Fibroblast of skin of right biceps (primary cell): Measurements from ENCODE around the gene RBBP8NL.
"Not testable (repeated sequence)": the region's sequence is repeated elsewhere in the genome, so short reads cannot be mapped to it uniquely, and the experiment has no call there.

Experiments used
- DNase-seq: peaks from one replicate; pipeline ENCODE4 v3.0.0-alpha.2; 2013

RBBP8NL gene

GRCh38 chr20:62390317-62391164, 36.8 kb downstream of the RBBP8NL start:
- DNase-seq: no peak

- no peak for DNase-seq
Measured at GRCh38 chr20:62389601-62390087, 37.7 kb downstream of the RBBP8NL start.

- DNase-seq: no peak
Measured at GRCh38 chr20:62388839-62389600, 38.3 kb downstream of the RBBP8NL start.

DNA sequence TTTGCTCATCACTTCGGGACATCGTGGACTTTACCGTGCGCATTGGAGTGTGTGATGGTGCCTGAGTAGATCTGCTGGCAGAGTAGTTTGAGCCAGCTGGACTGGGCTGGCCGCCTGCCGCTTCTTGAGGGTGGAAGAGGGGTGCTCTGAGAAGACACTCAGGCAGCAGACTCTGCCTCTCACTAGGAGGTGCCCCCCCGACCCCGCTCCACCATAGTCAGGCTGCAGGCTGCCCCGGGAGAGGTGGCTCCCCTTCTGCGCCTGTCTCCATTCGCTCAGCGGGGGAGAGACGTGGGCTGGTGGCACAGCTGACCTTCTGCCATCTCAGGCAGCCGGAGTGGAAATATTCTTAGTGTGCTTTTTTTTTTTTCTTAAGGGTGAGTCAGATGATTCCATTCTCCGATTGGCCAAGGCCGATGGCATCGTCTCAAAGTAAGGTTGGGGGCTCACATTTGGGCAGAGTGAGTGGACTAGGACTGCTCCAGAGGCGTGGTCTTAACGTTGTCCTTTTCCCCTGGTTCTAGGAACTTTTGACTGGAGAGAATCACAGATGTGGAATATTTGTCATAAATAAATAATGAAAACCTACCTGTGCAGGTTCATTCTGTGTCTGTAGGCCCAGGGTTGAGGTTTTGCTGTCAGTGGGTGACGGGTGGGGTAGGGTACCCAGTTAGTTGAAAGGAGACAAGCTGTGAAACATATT, 39.3 kb downstream of the RBBP8NL start:
- no peak for DNase-seq

DNA sequence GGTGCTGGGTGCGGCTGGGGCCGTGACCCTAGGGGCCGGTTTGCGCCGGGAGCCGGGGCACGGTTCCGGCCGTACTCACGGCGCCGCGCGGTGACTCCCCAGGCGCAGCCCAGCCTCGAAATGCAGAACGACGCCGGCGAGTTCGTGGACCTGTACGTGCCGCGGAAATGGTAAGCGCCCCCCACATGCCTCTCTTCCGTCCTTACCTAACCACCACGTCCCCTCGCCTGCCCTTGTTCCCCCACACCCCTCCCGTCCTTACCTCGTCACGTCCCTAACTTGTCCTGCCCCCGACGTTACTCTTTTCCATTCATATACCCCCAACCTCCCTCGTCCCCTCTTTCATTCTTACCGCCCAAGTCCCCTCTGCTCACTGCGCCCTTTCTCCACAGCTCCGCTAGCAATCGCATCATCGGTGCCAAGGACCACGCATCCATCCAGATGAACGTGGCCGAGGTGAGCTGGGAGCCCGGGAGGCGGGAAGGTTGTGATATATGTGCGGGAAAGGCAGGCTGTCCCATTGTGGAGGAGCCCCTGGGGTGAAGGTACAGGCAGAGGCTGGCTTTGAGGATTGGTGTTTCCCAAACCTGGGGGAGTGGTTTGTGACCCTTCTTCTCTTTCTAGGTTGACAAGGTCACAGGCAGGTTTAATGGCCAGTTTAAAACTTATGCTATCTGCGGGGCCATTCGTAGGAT, 40.0 kb downstream of the RBBP8NL start:
- DNase-seq: no peak

DNA sequence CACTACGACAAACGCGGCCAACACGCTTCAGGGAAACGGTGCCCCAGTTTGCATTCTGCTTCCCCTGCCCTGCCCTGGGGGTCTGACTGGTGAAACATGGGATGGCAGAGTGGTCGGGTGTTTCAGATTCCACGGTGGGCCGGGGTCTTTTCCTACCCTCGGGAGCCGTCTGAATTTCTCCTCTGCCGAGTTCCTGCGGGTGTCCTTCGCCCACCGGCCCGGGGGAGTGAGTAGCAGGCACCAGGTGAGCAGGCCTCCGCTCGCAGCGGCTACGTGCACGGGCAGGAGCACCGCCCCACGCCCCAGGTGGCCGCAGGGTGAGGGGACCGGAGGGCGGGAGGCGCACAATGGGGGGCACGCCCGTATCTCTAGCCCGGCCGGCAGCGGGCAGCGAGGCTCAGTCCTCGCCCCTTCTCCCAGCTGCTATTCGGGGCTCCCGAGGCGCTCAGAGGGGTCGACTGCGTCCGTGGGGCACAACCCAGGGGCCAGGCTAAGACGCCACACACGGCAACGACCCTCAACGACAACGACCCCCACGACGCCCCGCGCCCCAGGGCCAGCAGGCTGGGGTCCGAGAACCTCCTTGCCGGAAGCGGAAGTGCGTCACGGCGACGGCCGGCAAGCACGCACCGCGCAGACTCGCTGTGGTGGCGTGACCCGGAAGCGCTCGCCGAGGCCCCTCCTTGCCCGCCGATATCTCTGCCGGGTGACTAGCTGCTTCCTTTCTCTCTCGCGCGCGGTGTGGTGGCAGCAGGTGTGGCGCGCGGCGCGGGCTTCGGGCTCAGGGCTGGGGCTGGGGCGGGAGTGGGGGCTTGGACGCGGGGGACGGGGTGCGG, 40.7 kb downstream of the RBBP8NL start, which contains the start of gene RPS21:
Gene RPS21, plus strand, starts transcription at position 721 of the 836 bp plus-strand sequence. CDS start 236 bp downstream, outside the sequence.
- DNase-seq: peak; percentile 90

DNA sequence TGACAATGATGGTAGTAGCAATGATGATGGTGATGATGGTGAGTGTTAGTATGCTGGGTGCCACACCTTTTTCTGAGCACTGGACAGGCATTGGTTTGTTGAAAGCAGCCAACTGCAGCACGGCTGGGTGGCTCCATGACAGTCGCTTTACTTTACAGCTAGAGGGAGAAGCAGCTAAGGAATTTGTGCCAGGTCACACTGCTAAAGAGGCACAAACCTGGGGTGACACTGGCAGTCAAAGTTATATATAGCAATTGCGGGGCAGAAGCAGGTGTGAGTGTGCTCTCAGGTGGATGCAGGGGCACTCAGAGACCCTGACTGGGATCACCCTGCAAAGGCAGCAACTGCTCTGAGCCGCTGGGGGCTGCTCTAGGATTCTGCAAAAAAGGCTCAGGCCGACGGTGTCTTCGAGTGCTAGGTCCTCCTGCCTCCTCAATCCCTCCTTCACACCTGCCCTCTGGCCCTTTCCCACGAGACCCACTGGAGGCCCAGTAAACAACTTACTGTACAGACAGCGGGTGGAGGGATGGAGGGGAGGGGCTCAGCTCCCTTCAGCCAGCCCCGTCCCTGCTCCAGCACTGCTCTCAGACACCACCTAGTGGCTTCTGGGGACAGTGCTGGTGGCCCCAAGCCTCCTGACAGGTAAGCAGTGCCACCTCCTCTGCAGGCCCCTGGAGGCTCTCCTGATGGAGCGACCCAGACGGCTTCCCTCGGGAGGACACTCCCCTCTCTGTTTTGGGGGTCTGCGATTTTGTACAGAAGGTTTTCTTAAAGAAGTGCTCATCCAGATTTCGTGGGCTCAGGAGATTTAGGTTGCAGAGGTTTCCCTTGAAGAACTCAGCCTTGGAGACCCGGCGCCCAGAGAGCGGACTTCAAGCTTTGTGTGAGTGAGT, 44.8 kb downstream of the RBBP8NL start:
- DNase-seq: peak; percentile 67

- DNase-seq: no peak
Measured at GRCh38 chr20:62381842-62382241, 45.5 kb downstream of the RBBP8NL start.

GRCh38 chr20:62381202-62381797, 46.0 kb downstream of the RBBP8NL start:
- DNase-seq: peak; percentile 74

- DNase-seq: no peak
Measured at GRCh38 chr20:62378215-62378614, 49.1 kb downstream of the RBBP8NL start.

- no peak for DNase-seq
Measured at GRCh38 chr20:62377615-62378178, 49.6 kb downstream of the RBBP8NL start.

- no peak for DNase-seq
Measured at GRCh38 chr20:62377064-62377461, 50.3 kb downstream of the RBBP8NL start.

DNA sequence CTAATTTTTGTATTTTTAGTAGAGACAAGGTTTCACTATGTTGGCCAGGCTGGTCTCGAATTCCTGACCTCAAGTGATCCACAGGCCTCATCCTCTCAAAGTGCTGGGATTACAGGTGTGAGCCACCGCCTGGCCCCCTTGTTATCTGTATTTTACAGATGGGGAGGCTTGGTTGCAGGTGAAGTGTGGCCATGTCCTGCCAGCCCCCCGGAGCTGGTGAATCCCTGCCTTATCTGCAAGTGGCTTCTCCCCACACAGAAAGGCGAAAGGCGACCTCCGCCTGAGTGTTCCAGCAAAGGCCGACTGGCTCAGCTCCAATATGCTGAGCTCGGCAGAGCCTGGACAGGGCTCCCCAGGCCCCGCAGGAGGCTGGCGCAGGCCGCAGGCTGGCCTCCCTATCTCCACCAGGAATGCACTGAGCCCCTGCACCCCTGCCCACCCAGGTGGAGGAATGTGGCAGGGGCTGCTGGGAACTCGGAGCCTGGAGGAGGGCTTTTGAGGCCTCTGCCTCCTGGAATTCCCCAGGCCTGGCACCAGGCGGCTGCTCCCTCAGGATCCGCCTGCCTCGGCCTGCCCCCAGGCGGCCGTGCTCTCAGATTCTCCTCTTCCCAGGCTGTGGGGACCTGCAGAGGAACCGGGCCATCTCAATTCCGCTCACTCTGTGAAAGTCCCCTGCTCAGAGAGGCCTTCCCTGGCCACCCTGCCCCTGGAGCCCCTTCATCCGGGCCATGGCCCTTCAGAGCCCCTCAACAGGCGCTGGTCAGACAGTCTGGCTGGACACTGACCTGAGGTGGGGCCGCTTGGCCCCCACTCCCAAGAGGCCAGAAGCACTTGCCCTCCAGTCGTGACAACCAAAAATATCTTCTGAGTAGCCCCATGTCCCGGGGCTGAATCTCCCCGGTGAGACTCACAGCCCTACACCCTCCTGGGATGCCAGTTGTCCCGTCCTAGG, 51.0 kb downstream of the RBBP8NL start:
- peak; percentile 46 for DNase-seq

DNA sequence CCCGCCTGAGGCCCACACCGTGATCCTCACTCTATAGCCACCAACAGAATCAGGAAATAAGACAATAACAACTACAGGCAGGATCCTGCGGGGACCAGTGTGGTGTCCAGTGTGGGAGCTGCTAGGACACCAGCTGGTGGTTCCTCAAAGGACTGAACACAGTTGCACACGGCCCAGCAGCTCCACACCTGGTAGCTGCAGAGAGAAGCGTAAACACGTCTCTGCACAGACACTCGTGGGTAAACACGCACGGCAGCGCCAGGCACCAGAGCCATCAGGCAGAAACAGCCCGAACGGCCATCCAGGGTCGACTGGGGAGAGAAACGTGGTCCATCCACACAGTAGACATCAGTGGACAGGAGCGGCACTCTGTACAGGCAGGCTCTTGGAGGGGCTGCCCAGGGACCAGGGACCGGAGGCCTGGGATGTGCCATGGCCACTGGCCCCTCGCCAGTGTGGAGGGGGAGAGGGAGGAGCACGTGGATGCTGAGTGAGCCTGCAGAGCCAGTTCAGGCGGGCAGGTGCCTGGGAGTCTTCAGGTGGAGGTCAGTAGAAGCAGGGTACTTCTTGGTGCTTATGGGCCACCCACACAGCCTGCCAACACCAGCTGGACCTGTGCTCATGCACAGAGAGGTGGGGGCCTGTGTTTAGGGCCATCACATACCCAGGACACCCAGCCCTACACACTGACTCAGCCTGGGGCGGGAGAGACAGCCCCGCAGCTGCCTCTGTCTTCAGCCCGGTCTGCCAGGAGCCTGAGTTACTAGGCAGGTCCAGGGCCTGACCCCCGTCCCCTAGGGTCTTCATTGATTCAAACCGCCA, 52.8 kb downstream of the RBBP8NL start:
- DNase-seq: no peak

DNA sequence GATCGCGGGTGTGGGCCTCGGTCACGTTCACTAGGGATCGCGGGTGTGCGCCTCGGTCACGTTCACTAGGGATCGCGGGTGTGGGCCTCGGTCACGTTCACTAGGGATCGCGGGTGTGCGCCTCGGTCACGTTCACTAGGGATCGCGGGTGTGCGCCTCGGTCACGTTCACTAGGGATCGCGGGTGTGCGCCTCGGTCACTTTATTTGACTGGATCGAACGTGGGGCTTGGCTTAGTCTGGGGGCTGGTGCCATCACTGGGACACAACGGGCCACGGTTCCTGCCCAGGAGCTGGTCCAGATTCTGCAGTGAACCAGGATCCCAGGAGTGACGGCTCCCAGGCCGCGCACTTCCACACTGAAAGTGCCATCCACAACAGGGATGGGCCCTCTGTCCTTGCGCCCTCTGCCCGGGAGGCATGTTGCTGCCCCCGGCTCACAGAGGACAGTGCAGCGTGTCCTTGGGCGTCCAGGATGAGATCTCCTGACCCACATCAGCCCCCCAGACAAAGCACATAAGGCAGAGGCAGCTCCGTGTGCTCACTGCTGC, 53.6 kb downstream of the RBBP8NL start:
- not testable (repeated sequence) for DNase-seq

DNA sequence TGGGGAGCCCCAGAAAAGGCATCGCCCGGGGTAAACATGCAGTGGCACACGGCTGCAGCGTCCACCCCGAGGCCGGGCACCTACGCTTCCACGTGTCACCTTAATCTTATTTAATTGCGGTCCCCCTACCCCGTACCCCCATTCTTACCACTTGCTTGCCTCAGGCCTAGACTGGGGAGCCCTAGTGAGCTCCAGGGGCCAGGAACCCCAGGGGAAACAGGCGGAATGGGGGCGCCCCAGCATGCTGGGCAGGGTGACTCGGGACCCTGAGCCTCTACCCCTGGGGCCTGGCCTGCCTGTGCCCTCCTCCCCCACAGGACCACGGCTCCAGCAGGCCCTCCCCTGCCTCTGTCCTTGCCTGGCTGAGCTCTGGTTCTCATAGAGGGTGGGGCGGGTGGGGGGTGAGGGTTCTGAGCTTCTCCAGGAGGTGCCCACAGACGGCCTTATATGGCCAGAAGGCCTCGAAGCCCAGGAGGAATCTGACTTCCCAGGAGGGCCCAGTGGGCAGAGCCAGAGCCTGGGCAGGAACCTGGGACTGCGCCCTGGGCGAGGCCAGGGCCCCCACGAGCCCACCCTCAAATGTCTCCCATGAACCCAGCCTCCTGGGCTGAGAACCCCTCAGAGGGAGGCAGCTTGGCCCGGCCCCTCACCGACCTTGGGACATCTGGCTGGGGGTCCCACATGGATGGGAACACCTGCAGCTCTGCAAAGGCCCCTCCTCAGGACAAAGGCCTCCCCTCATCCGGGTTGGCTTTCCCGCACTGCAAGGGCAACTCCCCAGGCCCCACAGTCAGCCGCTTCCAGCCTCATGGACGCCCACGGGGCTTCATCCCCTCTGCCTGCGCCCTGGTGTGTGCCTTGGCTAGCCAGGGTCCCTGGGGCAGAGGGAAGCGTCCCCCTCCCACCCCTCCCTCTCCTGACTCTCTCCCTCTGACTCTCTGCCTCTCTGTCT, 55.0 kb downstream of the RBBP8NL start:
- no peak for DNase-seq
